Cerebellar cortex (tissue), 1 donor: ENCODE measurements around the gene KRIT1.
"Not testable (repeated sequence)": the region's sequence is repeated elsewhere in the genome, so short reads cannot be mapped to it uniquely, and the experiment has no call there.

Source experiments
- DNase-seq: peaks from one replicate; pipeline ENCODE4 v3.0.0-alpha.2; 2015; ENCODE audit warnings: low spot score

KRIT1 gene

GRCh38 chr7:92246360-92247101 is 817 bp upstream of the KRIT1 start:
- peak; percentile 41 for DNase-seq

- DNase-seq = no peak
Measured at GRCh38 chr7:92244808-92245486, 767 bp downstream of the KRIT1 start.

- DNase-seq = no peak
Measured at GRCh38 chr7:92242972-92243371, 2.7 kb downstream of the KRIT1 start.

- DNase-seq = no peak
Measured at GRCh38 chr7:92230547-92230946, 15.2 kb downstream of the KRIT1 start.

- no peak for DNase-seq
Measured at GRCh38 chr7:92228742-92229141, 17.0 kb downstream of the KRIT1 start.

GRCh38 chr7:92228100-92228499 is 17.6 kb downstream of the KRIT1 start:
- no peak for DNase-seq

- DNase-seq = no peak
Measured at GRCh38 chr7:92226981-92227380, 18.7 kb downstream of the KRIT1 start.

GRCh38 chr7:92221766-92222165 is 23.9 kb downstream of the KRIT1 start:
- no peak for DNase-seq

- no peak for DNase-seq
Measured at GRCh38 chr7:92206672-92207071, 39.0 kb downstream of the KRIT1 start.

- no peak for DNase-seq
Measured at GRCh38 chr7:92205987-92206386, 39.7 kb downstream of the KRIT1 start.

GRCh38 chr7:92200791-92201190 is 44.9 kb downstream of the KRIT1 start:
- no peak for DNase-seq

- no peak for DNase-seq
Measured at GRCh38 chr7:92192326-92192725, 53.4 kb downstream of the KRIT1 start.

GRCh38 chr7:92189246-92189645 is 56.5 kb downstream of the KRIT1 start:
- not testable (repeated sequence) for DNase-seq

GRCh38 chr7:92184294-92184693 is 61.4 kb downstream of the KRIT1 start:
- not testable (repeated sequence) for DNase-seq

GRCh38 chr7:92178928-92179924 is 66.5 kb downstream of the KRIT1 start, which contains the start of gene LRRD1:
TSS of gene LRRD1 (minus strand) at chr7:92179142. CDS start at chr7:92165202, 13,940 bp downstream.
- DNase-seq = peak; percentile 87

- no peak for DNase-seq
Measured at GRCh38 chr7:92177362-92177761, 68.4 kb downstream of the KRIT1 start.

GRCh38 chr7:92169529-92169928 is 76.2 kb downstream of the KRIT1 start:
- not testable (repeated sequence) for DNase-seq

GRCh38 chr7:92161271-92161670 is 84.4 kb downstream of the KRIT1 start:
- no peak for DNase-seq

GRCh38 chr7:92158660-92159575 is 86.8 kb downstream of the KRIT1 start:
- DNase-seq = no peak

- no peak for DNase-seq
Measured at GRCh38 chr7:92156990-92157389, 88.7 kb downstream of the KRIT1 start.

GRCh38 chr7:92155108-92155739 is 90.5 kb downstream of the KRIT1 start:
- no peak for DNase-seq
